ENCODE results near the gene DPP10.

The DPP10 gene

GRCh38 chr2:115374981-115375380 lies 932.5 kb downstream of the DPP10 start:
- no peak overlapping the region for H3K27ac ChIP-seq
- no peak for TF ChIP-seq CTCF (IDR thresholded peaks at IDR 0.05)
- H3K4me1 ChIP-seq (ENCODE audit: control insufficient read depth in 1 of 2, insufficient read depth in 1 of 2, low read depth in 1 of 2, low read length in 1 of 2): no peaks in the 10 kb centered on the region
- no peaks in the 10 kb centered on the region for H3K36me3 ChIP-seq
- H3K27me3 ChIP-seq: no peaks in the 10 kb centered on the region
- no peak overlapping the region for H3K4me3 ChIP-seq (ENCODE audit: low read depth in 1 of 2, low read length in 1 of 2)
- H3K9me3 ChIP-seq: peaks cover 4% of the 10 kb centered on the region

- Histone ChIP-seq H3K9me3 (no peaks in the 10 kb centered on the region), H3K4me1 (ENCODE audit: control insufficient read depth in 1 of 2, insufficient read depth in 1 of 2, low read depth in 1 of 2, low read length in 1 of 2) (no peaks in the 10 kb centered on the region), H3K27me3 (no peaks in the 10 kb centered on the region), H3K36me3 (no peaks in the 10 kb centered on the region), H3K4me3 (ENCODE audit: low read depth in 1 of 2, low read length in 1 of 2) (no peak overlapping the region), H3K27ac (no peak overlapping the region)
- no peak for TF ChIP-seq CTCF (IDR thresholded peaks at IDR 0.05)
Measured at GRCh38 chr2:115384399-115384798, 942.0 kb downstream of the DPP10 start.

GRCh38 chr2:115386465-115386864 lies 944.0 kb downstream of the DPP10 start:
- Histone ChIP-seq H3K4me3 (ENCODE audit: low read depth in 1 of 2, low read length in 1 of 2) (no peak overlapping the region), H3K9me3 (no peaks in the 10 kb centered on the region), H3K36me3 (no peaks in the 10 kb centered on the region), H3K27me3 (no peaks in the 10 kb centered on the region), H3K4me1 (ENCODE audit: control insufficient read depth in 1 of 2, insufficient read depth in 1 of 2, low read depth in 1 of 2, low read length in 1 of 2) (no peaks in the 10 kb centered on the region), H3K27ac (no peak overlapping the region)
- no peak for TF ChIP-seq CTCF (IDR thresholded peaks at IDR 0.05)

GRCh38 chr2:115389024-115389423 lies 946.6 kb downstream of the DPP10 start:
- H3K27ac ChIP-seq: no peak overlapping the region
- H3K4me3 ChIP-seq (ENCODE audit: low read depth in 1 of 2, low read length in 1 of 2): no peak overlapping the region
- H3K4me1 ChIP-seq (ENCODE audit: control insufficient read depth in 1 of 2, insufficient read depth in 1 of 2, low read depth in 1 of 2, low read length in 1 of 2): no peaks in the 10 kb centered on the region
- H3K27me3 ChIP-seq: no peaks in the 10 kb centered on the region
- H3K36me3 ChIP-seq: no peaks in the 10 kb centered on the region
- TF ChIP-seq CTCF (IDR thresholded peaks at IDR 0.05): no peak
- no peaks in the 10 kb centered on the region for H3K9me3 ChIP-seq

GRCh38 chr2:115389898-115390565 lies 947.6 kb downstream of the DPP10 start:
- Histone ChIP-seq H3K27me3 (no peaks in the 10 kb centered on the region), H3K9me3 (no peaks in the 10 kb centered on the region), H3K4me3 (ENCODE audit: low read depth in 1 of 2, low read length in 1 of 2) (no peak overlapping the region), H3K36me3 (no peaks in the 10 kb centered on the region), H3K27ac (no peak overlapping the region), H3K4me1 (ENCODE audit: control insufficient read depth in 1 of 2, insufficient read depth in 1 of 2, low read depth in 1 of 2, low read length in 1 of 2) (no peaks in the 10 kb centered on the region)
- no peak for TF ChIP-seq CTCF (IDR thresholded peaks at IDR 0.05)

All from neutrophil (primary cell).